ENCODE measurements around the gene ATF7. TPM values are rescaled to one million over a fixed set of nuclear protein-coding genes. Genes with fewer than 3 reads are reported as not detected.
A peak's percentile ranks its signal among the peaks of the same experiment; 100 is the strongest.

ATF7 gene
- total and polyA plus RNA-seq, 2 of the 4 experiments (the other 2 are of a cell fraction): 7.0 to 16.3 TPM

DNA sequence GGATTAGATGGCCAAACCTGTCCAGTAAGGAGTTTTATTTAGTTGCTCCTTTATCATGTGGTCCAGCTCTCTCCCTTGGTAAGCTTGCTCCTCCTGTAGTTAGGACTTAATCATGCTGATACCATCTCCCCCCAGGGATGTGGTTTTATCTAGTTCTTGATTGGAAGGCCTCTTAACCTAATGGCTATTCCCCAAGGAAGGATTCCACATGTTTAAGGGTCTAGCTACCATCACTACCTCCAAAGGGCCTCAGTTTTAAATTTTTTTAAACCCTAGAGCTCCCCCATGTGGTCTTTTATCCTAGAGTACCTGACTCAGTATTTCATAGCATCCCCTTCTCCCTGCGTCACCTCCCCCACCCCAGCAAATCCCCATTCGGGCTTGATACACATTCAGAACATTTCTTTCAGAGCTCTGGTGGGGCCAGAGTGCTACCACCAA is 149.4 kb downstream of the ATF7 start:
- Histone ChIP-seq H2AK9ac (replicated peaks; ENCODE audit: low read depth, low read length, poor library complexity) (no peak overlapping the region), H3K9me1 (ENCODE audit: insufficient read depth, low read length) (peaks cover 4% of the 10 kb centered on the region; the same call in 1 of the 2 replicates), H4K91ac (ENCODE audit: insufficient read depth, low read depth, low read length) (no peak overlapping the region), H3K14ac (replicated peaks; ENCODE audit: low read depth, low read length) (no peak overlapping the region), H3K4me3 (ENCODE audit: insufficient read depth, low read depth, low read length) (no peak overlapping the region), H3K4me1 (ENCODE audit: control insufficient read depth, insufficient read depth, low read length) (peaks cover 19% of the 10 kb centered on the region), H3K79me1 (ENCODE audit: low read depth in 1 of 2, low read length in 2 of 2) (peaks cover 41 to 88% of the 10 kb centered on the region in 2 experiments), H3K4me2 (ENCODE audit: low read depth, low read length) (no peak overlapping the region), H2AK5ac (ENCODE audit: low read depth, low read length) (no peak overlapping the region), H4K5ac (ENCODE audit: low read depth, low read length) (no peak overlapping the region), H3K18ac (ENCODE audit: low read depth, low read length) (no peak overlapping the region), H2AFZ (replicated peaks; ENCODE audit: low read length, poor library complexity) (no peak overlapping the region), H3K36me3 (ENCODE audit: control insufficient read depth, insufficient read depth, low read length) (peaks cover 76% of the 10 kb centered on the region), H4K8ac (ENCODE audit: low read depth in 2 of 2, low read length in 2 of 2) (no peak overlapping the region), H2BK15ac (ENCODE audit: low read depth, low read length) (no peak overlapping the region), H3K9ac (ENCODE audit: low read depth, low read length) (no peak overlapping the region), H4K20me1 (ENCODE audit: insufficient read depth, low read length) (peaks cover 94% of the 10 kb centered on the region), H3K27me3 (ENCODE audit: control insufficient read depth, insufficient read depth, low read length) (no peaks in the 10 kb centered on the region), H3K23ac (ENCODE audit: low read depth, low read length) (no peak overlapping the region), H3K56ac (ENCODE audit: extremely low read depth, insufficient read depth, low read length) (no peak overlapping the region), H3K4ac (ENCODE audit: low read depth, low read length) (no peak overlapping the region), H3K27ac (ENCODE audit: insufficient read depth, low read length) (no peak overlapping the region), H2BK20ac (ENCODE audit: low read depth, low read length) (no peak overlapping the region), H3K9me3 (ENCODE audit: control insufficient read depth, insufficient read depth, low read length) (no peaks in the 10 kb centered on the region), H2BK120ac (ENCODE audit: low read depth, low read length) (no peak overlapping the region), H2BK5ac (ENCODE audit: low read depth, low read length, poor library complexity, severe bottlenecking) (no peak overlapping the region)
- dilution Hi-C loops (cut with HindIII; ENCODE audit: low sequenced_read_pairs, unreplicated experiment) (no loop called here), intact Hi-C loops (cut with micrococcal nuclease) (no loop called here), in situ Hi-C loops (cut with MboI; ENCODE audit: low sequenced_read_pairs) (no loop called here)
- CTCF ChIA-PET: interaction anchor here (0.5 to 0.7 kb wide), 3 partner anchors 11 to 569 kb away, joined by 3 to 4 read pairs (median 3); no protein-coding TSS in a partner anchor
- DNase-seq (no peak), ATAC-seq (ENCODE audit: low read depth) (no peak)
- 68% methylated on average over 2 of the region's 2 CpGs; no CpG with 5 or more reads in 1 of the 2 experiments for WGBS, 2 experiments (ENCODE audit: extremely low coverage in 2 of 2, insufficient read length in 1 of 2)
- BruUV-seq (replicated peaks): no TSS peak
- TF ChIP-seq, protein P1, sequence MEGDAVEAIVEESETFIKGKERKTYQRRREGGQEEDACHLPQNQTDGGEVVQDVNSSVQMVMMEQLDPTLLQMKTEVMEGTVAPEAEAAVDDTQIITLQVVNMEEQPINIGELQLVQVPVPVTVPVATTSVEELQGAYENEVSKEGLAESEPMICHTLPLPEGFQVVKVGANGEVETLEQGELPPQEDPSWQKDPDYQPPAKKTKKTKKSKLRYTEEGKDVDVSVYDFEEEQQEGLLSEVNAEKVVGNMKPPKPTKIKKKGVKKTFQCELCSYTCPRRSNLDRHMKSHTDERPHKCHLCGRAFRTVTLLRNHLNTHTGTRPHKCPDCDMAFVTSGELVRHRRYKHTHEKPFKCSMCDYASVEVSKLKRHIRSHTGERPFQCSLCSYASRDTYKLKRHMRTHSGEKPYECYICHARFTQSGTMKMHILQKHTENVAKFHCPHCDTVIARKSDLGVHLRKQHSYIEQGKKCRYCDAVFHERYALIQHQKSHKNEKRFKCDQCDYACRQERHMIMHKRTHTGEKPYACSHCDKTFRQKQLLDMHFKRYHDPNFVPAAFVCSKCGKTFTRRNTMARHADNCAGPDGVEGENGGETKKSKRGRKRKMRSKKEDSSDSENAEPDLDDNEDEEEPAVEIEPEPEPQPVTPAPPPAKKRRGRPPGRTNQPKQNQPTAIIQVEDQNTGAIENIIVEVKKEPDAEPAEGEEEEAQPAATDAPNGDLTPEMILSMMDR (conservative IDR thresholded peaks at IDR 0.05; ENCODE audit: low read depth, low read length): peak; percentile 34
- TF ChIP-seq BHLHE40 (IDR thresholded peaks at IDR 0.05; ENCODE audit: low read depth, low read length): no peak
- POLR2A ChIA-PET (ENCODE audit: unreplicated experiment): interaction anchor here (0.5 kb wide), 1 partner anchor 21 kb away, joined by 3 read pairs; no protein-coding TSS in a partner anchor

All from IMR-90 (cell line).